ENCODE results near the gene GPNMB. TPM values are rescaled to one million over a fixed set of nuclear protein-coding genes. Genes with fewer than 3 reads are reported as not detected.
A peak's percentile ranks its signal among the peaks of the same experiment; 100 is the strongest.

The GPNMB gene
- total and polyA plus RNA-seq, 2 of the 13 experiments (the other 11 are each of a cell fraction or from before 2014, with no cell fraction given), result 1.1 to 1.6 TPM

GRCh38 chr7:23277359-23277989 lies 30.9 kb downstream of the GPNMB start (continued):
- TF ChIP-seq GPN1 (CRISPR knock-in tag; IDR thresholded peaks at IDR 0.05; ENCODE audit: borderline replicate concordance) (no peak), PCBP2 (optimal IDR thresholded peaks at IDR 0.05; ENCODE audit: low read depth, low read length, poor library complexity, severe bottlenecking) (no peak), MXD3 (CRISPR knock-in tag; IDR thresholded peaks at IDR 0.05) (no peak), EEA1 (CRISPR knock-in tag; IDR thresholded peaks at IDR 0.05; ENCODE audit: borderline replicate concordance) (no peak), ZNF691 (CRISPR knock-in tag; IDR thresholded peaks at IDR 0.05; ENCODE audit: borderline replicate concordance, low read depth) (no peak), ZNF331 (CRISPR knock-in tag; IDR thresholded peaks at IDR 0.05) (no peak; the same call in 1 of the 2 replicates), CEBPZ (IDR thresholded peaks at IDR 0.05; ENCODE audit: low read length) (no peak), KLF9 (CRISPR knock-in tag; IDR thresholded peaks at IDR 0.05; ENCODE audit: low read depth) (no peak), ZNF552 (CRISPR knock-in tag; IDR thresholded peaks at IDR 0.05; ENCODE audit: borderline replicate concordance) (no peak), NKX3-1 (CRISPR knock-in tag; IDR thresholded peaks at IDR 0.05) (no peak), ASH2L (IDR thresholded peaks at IDR 0.05; ENCODE audit: insufficient read length, low read depth, low read length) (no peak), PHB2 (IDR thresholded peaks at IDR 0.05; ENCODE audit: partially characterized antibody) (no peak), CHCHD3 (CRISPR knock-in tag; IDR thresholded peaks at IDR 0.05) (no peak), PREB (CRISPR knock-in tag; IDR thresholded peaks at IDR 0.05) (no peak), ELF1 (CRISPR knock-in tag; IDR thresholded peaks at IDR 0.05) (0 out of 2 replicates have a peak, but pooled peaks have one; percentile 35), ZBTB20 (CRISPR knock-in tag; IDR thresholded peaks at IDR 0.05; ENCODE audit: borderline replicate concordance, low read depth) (no peak), MIXL1 (CRISPR knock-in tag; IDR thresholded peaks at IDR 0.05) (0 out of 2 replicates have a peak, but pooled peaks have one; percentile 57), CENPX (CRISPR knock-in tag; IDR thresholded peaks at IDR 0.05) (no peak), ZUFSP (CRISPR knock-in tag; IDR thresholded peaks at IDR 0.05; ENCODE audit: borderline replicate concordance) (no peak), ATF1 (CRISPR knock-in tag; IDR thresholded peaks at IDR 0.05) (no peak)

All from HepG2 (cell line).